Endothelial cell of umbilical vein (primary cell): ENCODE measurements around the gene FAM78A. TPM values are rescaled to one million over a fixed set of nuclear protein-coding genes. Genes with fewer than 3 reads are reported as not detected.

Experiments
- BruUV-seq: library from RNA; stranded (reverse); fragments of 400-500 nt; replicated peaks from 2 replicates; lab custom pipeline; 2021; lab: Mats Ljungman, UMichigan
- CTCF ChIA-PET: fragments of 300-600, 350-600 bp; sonication (Branson Sonifier 250); formaldehyde crosslinking; loops from one replicate; lab custom pipeline; 2021; ENCODE audit warnings: antibody characterized with exemption, inconsistent platforms; lab: Charles Lee
- POLR2A ChIA-PET: fragments of 300-600, 350-600 bp; sonication (Branson Sonifier 250); formaldehyde crosslinking; loops from one replicate; lab custom pipeline; 2021; ENCODE audit warnings: antibody characterized with exemption, inconsistent platforms; lab: Charles Lee
- DNase-seq: peaks from one replicate; pipeline ENCODE4 v3.0.0-alpha.2; 2011; ENCODE audit warnings: low read depth, low spot score
- FAIRE-seq: peaks from 2 replicates; lab custom pipeline; 2011; peaks lifted over from hg19 to GRCh38; lab: Jason Lieb, UNC
- H2AFZ ChIP-seq: 2 replicates; pipeline ENCODE4 v1.6.0; 2012; ENCODE audit warnings: low read depth, low read length, control low read depth, inconsistent platforms
- H3K27ac ChIP-seq: 2 replicates; pipeline ENCODE4 v1.5.1; 2011; ENCODE audit warnings: low read depth, mild to moderate bottlenecking, control low read depth, low read length, moderate library complexity; ENCODE audit not compliant: insufficient read depth
- H3K27me3 ChIP-seq, 2 experiments: 2 replicates each; pipeline versions ENCODE4 v1.6.0 to v1.6.1; 2011; ENCODE audit warnings: low read length in 2 of 2, mixed read lengths in 1 of 2; ENCODE audit not compliant: control insufficient read depth in 2 of 2, insufficient read depth in 2 of 2
- H3K36me3 ChIP-seq, 2 experiments: 2 replicates in 1 of 2; 3 replicates in 1 of 2; pipeline ENCODE4 v1.5.1; 2011; ENCODE audit warnings: low read length in 2 of 2, mild to moderate bottlenecking in 1 of 2, moderate library complexity in 1 of 2; ENCODE audit not compliant: control insufficient read depth in 2 of 2, insufficient read depth in 2 of 2; ENCODE audit errors: extremely low read depth in 1 of 2
- H3K4me1 ChIP-seq: 3 replicates; pipeline ENCODE4 v1.5.1; 2011; ENCODE audit warnings: mild to moderate bottlenecking, low read length; ENCODE audit not compliant: control insufficient read depth, insufficient read depth; ENCODE audit errors: extremely low read depth
- H3K4me2 ChIP-seq: 2 replicates; pipeline ENCODE4 v1.6.1; 2011; ENCODE audit warnings: low read length, control low read depth, mixed read lengths; ENCODE audit not compliant: insufficient read depth
- H3K4me3 ChIP-seq, 3 experiments: fragments of 200-600 bp in 1 of 3; sonication (generic), shearing (Covaris generic) in 1 of 3; replicated peaks in 1 of 3; 2 replicates each; pipeline ENCODE4 v1.5.1; 2011 to 2016; ENCODE audit warnings: control low read depth in 3 of 3, low read length in 3 of 3, mild to moderate bottlenecking in 2 of 3, inconsistent platforms in 1 of 3, low read depth in 1 of 3, moderate library complexity in 1 of 3; ENCODE audit not compliant: insufficient read depth in 1 of 3
- H3K79me2 ChIP-seq: 2 replicates; pipeline ENCODE4 v1.6.0; 2012; ENCODE audit warnings: low read length, inconsistent platforms; ENCODE audit not compliant: control insufficient read depth, insufficient read depth
- H3K9ac ChIP-seq: replicated peaks from 2 replicates; pipeline ENCODE3; 2011; ENCODE audit warnings: low read length, control low read depth; ENCODE audit not compliant: insufficient read depth; ENCODE audit errors: extremely low read depth
- H3K9me1 ChIP-seq: replicated peaks from 3 replicates; pipeline ENCODE4 v1.6.0; 2011; ENCODE audit warnings: mild to moderate bottlenecking, low read length; ENCODE audit not compliant: control insufficient read depth, insufficient read depth; ENCODE audit errors: extremely low read depth
- H3K9me3 ChIP-seq: replicated peaks from 2 replicates; pipeline ENCODE4 v1.5.1; 2012; ENCODE audit warnings: low read length, inconsistent platforms; ENCODE audit not compliant: control insufficient read depth, insufficient read depth
- H4K20me1 ChIP-seq: replicated peaks from 2 replicates; pipeline ENCODE3; 2011; ENCODE audit warnings: mild to moderate bottlenecking, low read length; ENCODE audit not compliant: control insufficient read depth, insufficient read depth; ENCODE audit errors: extremely low read depth
- CTCF ChIP-seq, 2 donors: IDR thresholded peaks; 1 replicate in 1 of 2; 2 replicates in 1 of 2; pipeline ENCODE4 v1.5.1; 2011; ENCODE audit warnings: low read length in 2 of 2, mild to moderate bottlenecking in 2 of 2, moderate library complexity in 2 of 2, control low read depth in 1 of 2, inconsistent platforms in 1 of 2, low read depth in 1 of 2; ENCODE audit not compliant: insufficient read depth in 1 of 2; ENCODE audit errors: extremely low read depth in 1 of 2
- EZH2 ChIP-seq: IDR thresholded peaks from 2 replicates; pipeline ENCODE4 v1.6.1; 2012; ENCODE audit warnings: borderline replicate concordance, low read depth, mild to moderate bottlenecking, moderate library complexity, low read length, inconsistent platforms; ENCODE audit not compliant: severe bottlenecking
- FOS ChIP-seq: IDR thresholded peaks from 2 replicates; pipeline ENCODE4 v1.6.1; 2011; ENCODE audit warnings: mild to moderate bottlenecking, low read length, moderate library complexity, borderline replicate concordance; ENCODE audit not compliant: insufficient read depth
- GATA2 ChIP-seq: IDR thresholded peaks from 2 replicates; pipeline ENCODE4 v1.7.0; 2011; ENCODE audit warnings: low read depth, mild to moderate bottlenecking, moderate library complexity, mixed read lengths, low read length; ENCODE audit not compliant: insufficient read length, insufficient read depth
- JUN ChIP-seq: IDR thresholded peaks from 2 replicates; pipeline ENCODE4 v1.6.1; 2011; ENCODE audit warnings: borderline replicate concordance, low read depth; ENCODE audit not compliant: insufficient read length, insufficient read depth
- MYC ChIP-seq: IDR thresholded peaks from one replicate; pipeline ENCODE4 v1.6.1; 2011; ENCODE audit warnings: mild to moderate bottlenecking, low read depth, low read length
- POLR2A ChIP-seq: IDR thresholded peaks from 2 replicates; pipeline ENCODE4 v1.6.1; 2012; ENCODE audit warnings: low read depth, mild to moderate bottlenecking, control low read depth, low read length
- POLR2AphosphoS5 ChIP-seq: IDR thresholded peaks from 2 replicates; pipeline ENCODE4 v1.6.1; 2012; ENCODE audit warnings: low read depth, mild to moderate bottlenecking, control low read depth, low read length, moderate library complexity; ENCODE audit not compliant: insufficient read depth
- dilution Hi-C: fragments of 300-500 bp; cut with MboI; formaldehyde crosslinking; loops from one replicate; pipeline ENCODE4 v1.15.0; 2019; ENCODE audit warnings: low sequenced_read_pairs; ENCODE audit not compliant: extremely low pct_ligation_motif_present
- intact Hi-C: fragments of 100-400 bp; cut with micrococcal nuclease; formaldehyde crosslinking; loops from one replicate; pipeline ENCODE4 v1.10.0; 2022
- polyA plus RNA-seq, 4 experiments: library from polyadenylated mRNA; depleted of rRNA in 3 of 4; stranded (reverse) in 3 of 4; unstranded in 1 of 4; fragments of >200 nt; gene quantifications; 2 replicates each; pipeline versions ENCODE4 v1.2.1 to v1.2.3, GENCODE V29; 2011 to 2012; ENCODE audit warnings: missing spikeins in 1 of 4
- total RNA-seq: library from RNA; stranded (reverse); gene quantifications from 2 replicates; pipeline ENCODE4 v1.2.3, GENCODE V29; 2021
- TF ChIP-seq, protein P1 (sequence below): IDR thresholded peaks from 2 replicates; pipeline ENCODE4 v1.6.1; 2011; ENCODE audit not compliant: insufficient read depth, insufficient read length

The FAM78A gene
- total and polyA plus RNA-seq, 2 donors (not counting 3 experiments of a cell fraction or from before 2014, with no cell fraction given): 34.0 to 37.4 TPM

- Histone ChIP-seq H3K9me1 (no peaks in the 10 kb centered on the region), H3K9ac (peak overlapping the region; percentile 78), H3K27me3 (no peaks in the 10 kb centered on the region), H3K4me2 (peak overlapping the region; percentile 69), H3K27ac (peak overlapping the region; percentile 73), H3K36me3 (peaks cover 0 to 2% of the 10 kb centered on the region in 2 experiments), H3K4me3 (peak overlapping the region; percentile 64 to 81 (median 70)), H3K4me1 (peaks cover 48% of the 10 kb centered on the region), H3K79me2 (peaks cover 48% of the 10 kb centered on the region), H3K9me3 (no peaks in the 10 kb centered on the region), H2AFZ (peak overlapping the region; percentile 80), H4K20me1 (no peaks in the 10 kb centered on the region)
- ChIA-PET POLR2A (no interaction called here), CTCF (interaction anchor here (1.1 to 4.9 kb wide), 8 partner anchors 16 to 98 kb away, joined by 4 to 42 read pairs (median 7); no protein-coding TSS in a partner anchor)
- BruUV-seq: no TSS peak
- intact Hi-C loops: loop anchor here (1.0 kb wide), 3 partner anchors 37 to 97 kb away; no protein-coding TSS in a partner anchor
- dilution Hi-C loops: no loop called here
- DNase-seq (peak; percentile 59), FAIRE-seq (peak; percentile 81)
- TF ChIP-seq, protein P1, sequence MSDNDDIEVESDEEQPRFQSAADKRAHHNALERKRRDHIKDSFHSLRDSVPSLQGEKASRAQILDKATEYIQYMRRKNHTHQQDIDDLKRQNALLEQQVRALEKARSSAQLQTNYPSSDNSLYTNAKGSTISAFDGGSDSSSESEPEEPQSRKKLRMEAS: no peak
- TF ChIP-seq POLR2AphosphoS5 (peak; percentile 39), JUN (no peak), CTCF (IDR thresholded peaks at IDR 0.05; ENCODE audit: extremely low read depth in 1 of 2, insufficient read depth in 1 of 2, low read depth in 1 of 2, low read length in 2 of 2) (peak in 1 of 2 donors; percentile 50), MYC (no peak), GATA2 (no peak), EZH2 (no peak), POLR2A (peak; percentile 33), FOS (no peak)
Observed at GRCh38 chr9:131275332-131276093, 797 bp downstream of the FAM78A start.
